Fibroblast of lung (primary cell): ENCODE measurements around the gene CPEB4. TPM values are rescaled to one million over a fixed set of nuclear protein-coding genes. Genes with fewer than 3 reads are reported as not detected.

Experiments used
- DNase-seq, 2 donors: peaks; one replicate each; pipeline versions ENCODE4 v3.0.0 to v3.0.0-alpha.2; 2010; ENCODE audit warnings: low read depth in 2 of 2
- H2AFZ ChIP-seq: 2 replicates; pipeline ENCODE4 v1.5.1; 2012; ENCODE audit warnings: low read length, control low read depth, inconsistent platforms
- H3K27ac ChIP-seq: 2 replicates; pipeline ENCODE4 v1.5.1; 2011; ENCODE audit warnings: low read length, control low read depth; ENCODE audit not compliant: insufficient read depth
- H3K27me3 ChIP-seq: 2 replicates; pipeline ENCODE4 v1.5.1; 2011; ENCODE audit warnings: mild to moderate bottlenecking, low read length; ENCODE audit not compliant: control insufficient read depth, insufficient read depth
- H3K36me3 ChIP-seq: 2 replicates; pipeline ENCODE4 v1.5.1; 2011; ENCODE audit warnings: low read length; ENCODE audit not compliant: control insufficient read depth, insufficient read depth
- H3K4me1 ChIP-seq: 2 replicates; pipeline ENCODE4 v1.5.1; 2011; ENCODE audit warnings: low read length; ENCODE audit not compliant: control insufficient read depth, insufficient read depth; ENCODE audit errors: extremely low read depth
- H3K4me2 ChIP-seq: 2 replicates; pipeline ENCODE4 v1.5.1; 2011; ENCODE audit warnings: low read length, control low read depth; ENCODE audit not compliant: insufficient read depth; ENCODE audit errors: extremely low read depth
- H3K4me3 ChIP-seq, 4 experiments: fragments of 200-600 bp in 1 of 4; sonication (generic) in 1 of 4; replicated peaks in 1 of 4; 2 replicates each; pipeline ENCODE4 v1.5.1; 2011 to 2016; ENCODE audit warnings: low read length in 4 of 4, low read depth in 3 of 4, mild to moderate bottlenecking in 3 of 4, control low read depth in 2 of 4, inconsistent platforms in 1 of 4, mixed read lengths in 1 of 4; ENCODE audit not compliant: insufficient read depth in 1 of 4; ENCODE audit errors: control extremely low read depth in 1 of 4
- H3K79me2 ChIP-seq: 2 replicates; pipeline ENCODE4 v1.5.1; 2012; ENCODE audit warnings: mild to moderate bottlenecking, low read length, inconsistent platforms; ENCODE audit not compliant: control insufficient read depth, insufficient read depth
- H3K9ac ChIP-seq: 2 replicates; pipeline ENCODE4 v1.5.1; 2011; ENCODE audit warnings: mild to moderate bottlenecking, low read length, control low read depth; ENCODE audit not compliant: insufficient read depth
- H3K9me3 ChIP-seq: 2 replicates; pipeline ENCODE4 v1.5.1; 2012; ENCODE audit warnings: low read depth, low read length; ENCODE audit not compliant: control insufficient read depth, insufficient read depth
- H4K20me1 ChIP-seq: 2 replicates; pipeline ENCODE4 v1.5.1; 2011; ENCODE audit warnings: low read length; ENCODE audit not compliant: control insufficient read depth, insufficient read depth; ENCODE audit errors: extremely low read depth
- EZH2 ChIP-seq: IDR thresholded peaks from 2 replicates; pipeline ENCODE4 v1.5.1; 2012; ENCODE audit warnings: low read length, control low read depth, mild to moderate bottlenecking; ENCODE audit errors: missing control alignments
- polyA plus RNA-seq, 2 donors: library from polyadenylated mRNA; depleted of rRNA in 1 of 2; stranded (reverse) in 1 of 2; unstranded in 1 of 2; fragments of >200 nt; gene quantifications; 2 replicates each; pipeline ENCODE4 v1.2.1, GENCODE V29; 2011 to 2012; ENCODE audit warnings: missing spikeins in 1 of 2
- total RNA-seq: library from RNA; depleted of rRNA; stranded (reverse); fragments of >200 nt; gene quantifications from 2 replicates; pipeline ENCODE4 v1.2.1, GENCODE V29; 2014
- TF ChIP-seq, protein P1 (sequence below), 2 donors: IDR thresholded peaks in 1 of 2; conservative IDR thresholded peaks in 1 of 2; 1 replicate in 1 of 2; 2 replicates in 1 of 2; pipeline ENCODE4 v1.5.1; 2011 to 2012; ENCODE audit warnings: low read length in 2 of 2, control low read depth in 1 of 2, inconsistent platforms in 1 of 2, low read depth in 1 of 2, mild to moderate bottlenecking in 1 of 2

CPEB4 gene
- total and polyA plus RNA-seq, 2 donors (not counting 1 experiment from before 2014, with no cell fraction given) = 19.9 to 23.6 TPM

DNA sequence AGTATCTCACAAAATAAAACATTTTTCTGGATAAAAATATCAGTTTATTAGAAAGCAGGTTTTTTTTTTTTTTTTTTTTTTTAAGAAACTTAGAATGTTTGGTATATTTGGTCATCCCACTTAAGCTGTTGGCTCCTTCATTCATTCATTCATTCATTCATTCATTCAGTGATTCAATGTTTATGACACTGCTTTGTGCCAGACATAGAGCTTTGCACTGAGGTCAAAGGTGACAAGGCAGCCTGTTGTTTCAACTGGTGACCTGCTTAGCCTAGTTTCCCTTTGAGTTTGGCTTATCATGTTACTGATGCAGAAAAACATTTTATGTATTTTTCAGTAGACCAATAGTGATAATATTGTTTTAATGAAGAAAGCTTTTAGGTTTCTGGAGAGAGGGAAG is 23.5 kb downstream of the CPEB4 start:
- H4K20me1 ChIP-seq = no peaks in the 10 kb centered on the region
- H3K4me3 ChIP-seq = no peak overlapping the region
- TF ChIP-seq EZH2 = no peak
- TF ChIP-seq, protein P1, sequence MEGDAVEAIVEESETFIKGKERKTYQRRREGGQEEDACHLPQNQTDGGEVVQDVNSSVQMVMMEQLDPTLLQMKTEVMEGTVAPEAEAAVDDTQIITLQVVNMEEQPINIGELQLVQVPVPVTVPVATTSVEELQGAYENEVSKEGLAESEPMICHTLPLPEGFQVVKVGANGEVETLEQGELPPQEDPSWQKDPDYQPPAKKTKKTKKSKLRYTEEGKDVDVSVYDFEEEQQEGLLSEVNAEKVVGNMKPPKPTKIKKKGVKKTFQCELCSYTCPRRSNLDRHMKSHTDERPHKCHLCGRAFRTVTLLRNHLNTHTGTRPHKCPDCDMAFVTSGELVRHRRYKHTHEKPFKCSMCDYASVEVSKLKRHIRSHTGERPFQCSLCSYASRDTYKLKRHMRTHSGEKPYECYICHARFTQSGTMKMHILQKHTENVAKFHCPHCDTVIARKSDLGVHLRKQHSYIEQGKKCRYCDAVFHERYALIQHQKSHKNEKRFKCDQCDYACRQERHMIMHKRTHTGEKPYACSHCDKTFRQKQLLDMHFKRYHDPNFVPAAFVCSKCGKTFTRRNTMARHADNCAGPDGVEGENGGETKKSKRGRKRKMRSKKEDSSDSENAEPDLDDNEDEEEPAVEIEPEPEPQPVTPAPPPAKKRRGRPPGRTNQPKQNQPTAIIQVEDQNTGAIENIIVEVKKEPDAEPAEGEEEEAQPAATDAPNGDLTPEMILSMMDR (conservative IDR thresholded peaks at IDR 0.05 in 1 of 2, IDR thresholded peaks at IDR 0.05 in 1 of 2; ENCODE audit: low read depth in 1 of 2, low read length in 2 of 2) = no peak
- no peak for DNase-seq
- no peak overlapping the region for H3K9ac ChIP-seq
- H3K27me3 ChIP-seq = no peaks in the 10 kb centered on the region
- H3K9me3 ChIP-seq = no peaks in the 10 kb centered on the region
- no peaks in the 10 kb centered on the region for H3K36me3 ChIP-seq
- no peaks in the 10 kb centered on the region for H3K4me1 ChIP-seq
- H3K27ac ChIP-seq = no peak overlapping the region
- H3K4me2 ChIP-seq = no peak overlapping the region
- no peaks in the 10 kb centered on the region for H3K79me2 ChIP-seq
- H2AFZ ChIP-seq = no peak overlapping the region

- Histone ChIP-seq H3K4me1 (no peaks in the 10 kb centered on the region), H4K20me1 (no peaks in the 10 kb centered on the region), H3K79me2 (peaks cover 6% of the 10 kb centered on the region), H2AFZ (no peak overlapping the region), H3K4me2 (no peak overlapping the region), H3K36me3 (no peaks in the 10 kb centered on the region), H3K9me3 (no peaks in the 10 kb centered on the region), H3K9ac (no peak overlapping the region), H3K27ac (no peak overlapping the region), H3K4me3 (no peak overlapping the region), H3K27me3 (no peaks in the 10 kb centered on the region)
- no peak for DNase-seq
- TF ChIP-seq EZH2 = no peak
- TF ChIP-seq, protein P1 (conservative IDR thresholded peaks at IDR 0.05 in 1 of 2, IDR thresholded peaks at IDR 0.05 in 1 of 2; ENCODE audit: low read depth in 1 of 2, low read length in 2 of 2) = no peak
These were observed 25.7 kb downstream of the CPEB4 start for GRCh38 chr5:173913686-173914321.

DNA sequence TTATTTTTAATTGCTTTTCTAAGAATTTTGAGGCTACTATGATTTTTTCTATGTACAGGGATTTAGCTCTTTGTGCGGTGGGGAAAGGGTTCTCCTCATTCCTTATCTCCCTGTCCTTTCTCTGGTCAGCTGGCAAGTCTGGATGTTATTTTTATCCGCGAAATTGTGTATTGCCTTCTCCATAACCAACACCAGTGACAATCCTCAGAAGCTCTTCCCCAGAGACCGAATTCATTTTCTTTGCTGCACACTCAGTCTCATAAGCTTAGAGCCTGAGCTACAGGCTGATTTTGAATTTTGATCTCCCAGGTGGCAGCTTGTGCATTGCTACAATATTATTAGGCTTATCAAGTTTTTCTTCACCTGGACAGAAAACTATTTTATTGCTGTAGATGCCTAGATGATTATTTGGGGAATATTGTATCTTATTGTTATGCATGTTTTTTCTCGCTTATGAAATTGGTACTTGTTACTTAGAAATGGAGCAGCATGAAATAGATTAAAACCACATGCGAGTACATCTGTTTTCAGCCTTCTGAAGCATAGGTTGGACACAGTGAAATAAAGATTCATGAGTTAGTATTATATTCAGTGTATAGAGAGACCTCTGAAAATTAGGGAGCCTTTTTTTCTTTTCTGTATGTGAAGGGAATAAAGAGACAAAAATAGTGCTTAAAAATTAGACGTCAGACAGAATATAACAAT is 27.3 kb downstream of the CPEB4 start:
- no peak overlapping the region for H3K27ac ChIP-seq

More for the DNA sequence above, 27.3 kb downstream of the CPEB4 start:
- no peaks in the 10 kb centered on the region for H4K20me1 ChIP-seq
- no peaks in the 10 kb centered on the region for H3K36me3 ChIP-seq
- H3K4me1 ChIP-seq = peaks cover 7% of the 10 kb centered on the region
- no peak for DNase-seq
- no peaks in the 10 kb centered on the region for H3K9me3 ChIP-seq
- no peak overlapping the region for H3K9ac ChIP-seq
- no peak overlapping the region for H2AFZ ChIP-seq
- no peak overlapping the region for H3K4me2 ChIP-seq
- no peak for TF ChIP-seq EZH2
- TF ChIP-seq, protein P1 (conservative IDR thresholded peaks at IDR 0.05 in 1 of 2, IDR thresholded peaks at IDR 0.05 in 1 of 2; ENCODE audit: low read depth in 1 of 2, low read length in 2 of 2) = no peak
- H3K79me2 ChIP-seq = peaks cover 11% of the 10 kb centered on the region
- H3K4me3 ChIP-seq = no peak overlapping the region
- H3K27me3 ChIP-seq = no peaks in the 10 kb centered on the region
